GM12892 (cell line): ENCODE measurements around the gene PRMT2.

ENCODE experiments used
- DNase-seq: peaks from one replicate; pipeline ENCODE4 v3.0.0; 2011; ENCODE audit not compliant: insufficient read length
- FAIRE-seq: peaks from 2 replicates; lab custom pipeline; 2011; peaks lifted over from hg19 to GRCh38; lab: Jason Lieb, UNC
- POLR2A ChIP-seq: IDR thresholded peaks from 2 replicates; pipeline ENCODE4 v1.6.1; 2011; ENCODE audit warnings: low read depth, low read length, control low read depth
- POLR2AphosphoS5 ChIP-seq: IDR thresholded peaks from 2 replicates; pipeline ENCODE4 v1.6.1; 2011; ENCODE audit warnings: low read depth, low read length, control low read depth
- TAF1 ChIP-seq: IDR thresholded peaks from 2 replicates; pipeline ENCODE4 v1.6.1; 2011; ENCODE audit warnings: low read depth, mild to moderate bottlenecking, control low read depth, low read length, borderline replicate concordance

The PRMT2 gene

GRCh38 chr21:46649356-46649755 is 13.9 kb downstream of the PRMT2 start:
- no peak for FAIRE-seq
- DNase-seq = no peak
- no peak for TF ChIP-seq POLR2A
- no peak for TF ChIP-seq POLR2AphosphoS5
- TF ChIP-seq TAF1 = no peak

GRCh38 chr21:46650476-46651098 is 15.1 kb downstream of the PRMT2 start:
- FAIRE-seq (no peak), DNase-seq (no peak)
- TF ChIP-seq TAF1 = no peak
- TF ChIP-seq POLR2AphosphoS5 = no peak
- no peak for TF ChIP-seq POLR2A

- TF ChIP-seq POLR2A = no peak
- TF ChIP-seq POLR2AphosphoS5 = no peak
- no peak for TF ChIP-seq TAF1
- no peak for FAIRE-seq
- no peak for DNase-seq
These were observed 15.6 kb downstream of the PRMT2 start for GRCh38 chr21:46651121-46651520.

GRCh38 chr21:46655230-46655629 is 19.8 kb downstream of the PRMT2 start:
- DNase-seq (no peak), FAIRE-seq (no peak)
- TF ChIP-seq POLR2AphosphoS5 (no peak), POLR2A (no peak), TAF1 (no peak)

- FAIRE-seq (no peak), DNase-seq (no peak)
- no peak for TF ChIP-seq TAF1
- TF ChIP-seq POLR2AphosphoS5 = no peak
- TF ChIP-seq POLR2A = no peak
These were observed 21.3 kb downstream of the PRMT2 start for GRCh38 chr21:46656820-46657219.

GRCh38 chr21:46660505-46660904 is 25.0 kb downstream of the PRMT2 start:
- TF ChIP-seq TAF1 = no peak
- no peak for TF ChIP-seq POLR2A
- no peak for TF ChIP-seq POLR2AphosphoS5
- no peak for DNase-seq
- FAIRE-seq = no peak

- no peak for TF ChIP-seq POLR2A
- TF ChIP-seq POLR2AphosphoS5 = no peak
- no peak for TF ChIP-seq TAF1
- peak; percentile 66 for DNase-seq
- FAIRE-seq = peak; percentile 77
These were observed 25.7 kb downstream of the PRMT2 start for GRCh38 chr21:46661211-46661625.

- FAIRE-seq (no peak), DNase-seq (no peak)
- no peak for TF ChIP-seq POLR2AphosphoS5
- TF ChIP-seq POLR2A = no peak
- no peak for TF ChIP-seq TAF1
These were observed 26.3 kb downstream of the PRMT2 start for GRCh38 chr21:46661642-46662366.

GRCh38 chr21:46662367-46662654 is 26.8 kb downstream of the PRMT2 start:
- no peak for FAIRE-seq
- no peak for DNase-seq
- no peak for TF ChIP-seq POLR2AphosphoS5
- TF ChIP-seq TAF1 = no peak
- no peak for TF ChIP-seq POLR2A

GRCh38 chr21:46662765-46663500 is 27.5 kb downstream of the PRMT2 start:
- TF ChIP-seq TAF1 = no peak
- TF ChIP-seq POLR2AphosphoS5 = no peak
- no peak for TF ChIP-seq POLR2A
- FAIRE-seq = no peak
- DNase-seq = no peak

- TF ChIP-seq POLR2A (no peak), POLR2AphosphoS5 (no peak), TAF1 (no peak)
- DNase-seq = no peak
- no peak for FAIRE-seq
These were observed 28.3 kb downstream of the PRMT2 start for GRCh38 chr21:46663754-46664153.

GRCh38 chr21:46664316-46664995 is 29.0 kb downstream of the PRMT2 start:
- DNase-seq (no peak), FAIRE-seq (no peak)
- TF ChIP-seq POLR2A = no peak
- no peak for TF ChIP-seq TAF1
- TF ChIP-seq POLR2AphosphoS5 = no peak
